Liver (tissue), 3 donors: ENCODE data around the gene SH3RF3.

ENCODE experiments used
- ATF3 ChIP-seq: IDR thresholded peaks from 2 replicates; pipeline ENCODE4 v1.6.1; 2016; ENCODE audit warnings: antibody characterized with exemption
- CTCF ChIP-seq: fragments of 150-350 bp; IDR thresholded peaks from 2 replicates; pipeline ENCODE4 v1.5.1; 2017; ENCODE audit warnings: improper control_type of control experiment, low read depth, low read length; ENCODE audit not compliant: missing input control
- FOXA1 ChIP-seq: IDR thresholded peaks from 2 replicates; pipeline ENCODE4 v1.6.1; 2016; ENCODE audit warnings: antibody characterized with exemption
- GABPA ChIP-seq, 2 donors: IDR thresholded peaks in 1 of 2; conservative IDR thresholded peaks in 1 of 2; 2 replicates each; pipeline ENCODE4 v1.6.1; 2016; ENCODE audit warnings: antibody characterized with exemption in 2 of 2, mild to moderate bottlenecking in 1 of 2, moderate library complexity in 1 of 2
- JUND ChIP-seq, 2 donors: IDR thresholded peaks; 2 replicates each; pipeline ENCODE4 v1.6.1; 2016; ENCODE audit warnings: antibody characterized with exemption in 2 of 2
- MAX ChIP-seq: IDR thresholded peaks from 2 replicates; pipeline ENCODE4 v1.6.1; 2016; ENCODE audit warnings: antibody characterized with exemption
- RAD21 ChIP-seq, 2 donors: IDR thresholded peaks; 2 replicates each; pipeline ENCODE4 v1.6.1; 2016; ENCODE audit warnings: antibody characterized with exemption in 2 of 2, mild to moderate bottlenecking in 2 of 2
- REST ChIP-seq: IDR thresholded peaks from 2 replicates; pipeline ENCODE4 v1.6.1; 2016; ENCODE audit warnings: antibody characterized with exemption, mild to moderate bottlenecking
- TAF1 ChIP-seq: conservative IDR thresholded peaks from 2 replicates; pipeline ENCODE4 v1.6.1; 2016; ENCODE audit warnings: antibody characterized with exemption, mild to moderate bottlenecking
- YY1 ChIP-seq: IDR thresholded peaks from 2 replicates; pipeline ENCODE4 v1.6.1; 2016; ENCODE audit warnings: antibody characterized with exemption, mild to moderate bottlenecking
- donor health status: healthy.
- donor health status: healthy.

GRCh38 chr2:109523121-109523520 lies 394.1 kb downstream of the SH3RF3 start:
- no peak for TF ChIP-seq RAD21 (IDR thresholded peaks at IDR 0.05)
- no peak for TF ChIP-seq YY1
- TF ChIP-seq CTCF, result no peak
- TF ChIP-seq FOXA1, result no peak
- no peak for TF ChIP-seq GABPA (IDR thresholded peaks at IDR 0.05 in 1 of 2, conservative IDR thresholded peaks at IDR 0.05 in 1 of 2)
- TF ChIP-seq MAX, result no peak
- TF ChIP-seq REST, result no peak
- TF ChIP-seq ATF3, result no peak
- no peak for TF ChIP-seq TAF1
- TF ChIP-seq JUND (IDR thresholded peaks at IDR 0.05), result no peak
